ENCODE measurements around the gene IFNK. TPM values are rescaled to one million over a fixed set of nuclear protein-coding genes. Genes with fewer than 3 reads are reported as not detected.

IFNK gene
- total and polyA plus RNA-seq, 4 donors, result not detected

DNA sequence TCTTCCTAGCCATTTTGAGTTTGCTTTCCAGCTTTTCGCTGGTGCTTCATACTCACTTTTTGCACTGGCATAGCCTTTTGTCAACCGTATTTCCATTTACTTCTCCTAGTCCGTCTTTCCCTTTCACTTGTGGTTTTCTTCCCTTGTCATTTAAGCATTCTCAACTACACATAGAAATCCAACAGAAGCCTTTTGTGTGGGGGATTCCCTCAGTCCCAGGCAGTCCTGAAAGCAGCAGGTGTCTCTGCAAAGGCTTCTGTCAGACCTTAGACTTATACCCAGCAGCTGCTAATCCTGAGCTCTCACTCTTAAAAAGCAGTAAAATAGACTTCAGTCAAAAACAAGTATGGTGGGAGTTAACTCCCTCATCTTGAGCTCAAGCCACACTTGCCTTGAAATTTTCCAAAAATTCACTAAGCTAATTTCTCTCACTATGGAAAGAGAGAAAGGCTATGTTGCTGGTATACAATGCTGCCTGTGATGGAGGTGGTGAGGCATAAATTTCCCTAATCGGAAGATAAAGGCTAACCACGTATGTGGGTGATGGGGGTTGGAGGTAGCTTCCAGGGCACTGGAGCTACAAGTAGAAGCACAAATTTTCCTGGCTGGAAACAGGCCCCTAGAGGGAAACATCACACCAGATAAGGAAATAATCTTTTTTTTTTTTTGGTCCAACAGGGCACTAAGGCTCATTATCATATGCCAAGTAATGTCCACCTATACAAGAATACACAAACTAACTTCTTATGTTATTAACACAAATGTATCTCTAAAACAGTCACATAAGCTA is 34.8 kb upstream of the IFNK start:
- no peaks in the 10 kb centered on the region for H3K36me3 ChIP-seq (ENCODE audit: control insufficient read depth in 4 of 4, insufficient read depth in 3 of 4, low read depth in 1 of 4, low read length in 3 of 4)
- H3K4me1 ChIP-seq (ENCODE audit: control insufficient read depth in 4 of 4, insufficient read depth in 4 of 4, low read length in 3 of 4), result no peaks in the 10 kb centered on the region
- no peak overlapping the region for H3K4me3 ChIP-seq (ENCODE audit: low read depth in 1 of 3, low read length in 3 of 3)
- DNase-seq (ENCODE audit: low spot score), result no peak
- no peaks in the 10 kb centered on the region for H3K27me3 ChIP-seq (ENCODE audit: control insufficient read depth in 4 of 4, insufficient read depth in 4 of 4, low read length in 3 of 4)
- no peak overlapping the region for H3K9ac ChIP-seq (ENCODE audit: low read depth in 1 of 2, low read length in 2 of 2)
- no peak overlapping the region for H3K27ac ChIP-seq (ENCODE audit: low read depth in 1 of 2, low read length in 2 of 2)
- WGBS, result 87% methylated on average over 5 of the region's 5 CpGs
- H3K9me3 ChIP-seq (ENCODE audit: control insufficient read depth in 4 of 4, low read length in 3 of 4), result no peaks in the 10 kb centered on the region
- TF ChIP-seq TAF1 (conservative IDR thresholded peaks at IDR 0.05), result no peak
- TF ChIP-seq HNF4G (IDR thresholded peaks at IDR 0.05), result no peak
- TF ChIP-seq, protein P1, sequence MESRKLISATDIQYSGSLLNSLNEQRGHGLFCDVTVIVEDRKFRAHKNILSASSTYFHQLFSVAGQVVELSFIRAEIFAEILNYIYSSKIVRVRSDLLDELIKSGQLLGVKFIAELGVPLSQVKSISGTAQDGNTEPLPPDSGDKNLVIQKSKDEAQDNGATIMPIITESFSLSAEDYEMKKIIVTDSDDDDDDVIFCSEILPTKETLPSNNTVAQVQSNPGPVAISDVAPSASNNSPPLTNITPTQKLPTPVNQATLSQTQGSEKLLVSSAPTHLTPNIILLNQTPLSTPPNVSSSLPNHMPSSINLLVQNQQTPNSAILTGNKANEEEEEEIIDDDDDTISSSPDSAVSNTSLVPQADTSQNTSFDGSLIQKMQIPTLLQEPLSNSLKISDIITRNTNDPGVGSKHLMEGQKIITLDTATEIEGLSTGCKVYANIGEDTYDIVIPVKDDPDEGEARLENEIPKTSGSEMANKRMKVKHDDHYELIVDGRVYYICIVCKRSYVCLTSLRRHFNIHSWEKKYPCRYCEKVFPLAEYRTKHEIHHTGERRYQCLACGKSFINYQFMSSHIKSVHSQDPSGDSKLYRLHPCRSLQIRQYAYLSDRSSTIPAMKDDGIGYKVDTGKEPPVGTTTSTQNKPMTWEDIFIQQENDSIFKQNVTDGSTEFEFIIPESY (IDR thresholded peaks at IDR 0.05), result no peak
- no peak for TF ChIP-seq FOXA1 (IDR thresholded peaks at IDR 0.05)
- TF ChIP-seq, protein P2, sequence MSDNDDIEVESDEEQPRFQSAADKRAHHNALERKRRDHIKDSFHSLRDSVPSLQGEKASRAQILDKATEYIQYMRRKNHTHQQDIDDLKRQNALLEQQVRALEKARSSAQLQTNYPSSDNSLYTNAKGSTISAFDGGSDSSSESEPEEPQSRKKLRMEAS (IDR thresholded peaks at IDR 0.05), result no peak
- no peak for TF ChIP-seq HNF4A (conservative IDR thresholded peaks at IDR 0.05)
- TF ChIP-seq GABPA (IDR thresholded peaks at IDR 0.05 in 1 of 2, conservative IDR thresholded peaks at IDR 0.05 in 1 of 2), result no peak
- TF ChIP-seq RAD21 (IDR thresholded peaks at IDR 0.05), result no peak
- no peak for TF ChIP-seq JUND (IDR thresholded peaks at IDR 0.05)
- TF ChIP-seq, protein P3, sequence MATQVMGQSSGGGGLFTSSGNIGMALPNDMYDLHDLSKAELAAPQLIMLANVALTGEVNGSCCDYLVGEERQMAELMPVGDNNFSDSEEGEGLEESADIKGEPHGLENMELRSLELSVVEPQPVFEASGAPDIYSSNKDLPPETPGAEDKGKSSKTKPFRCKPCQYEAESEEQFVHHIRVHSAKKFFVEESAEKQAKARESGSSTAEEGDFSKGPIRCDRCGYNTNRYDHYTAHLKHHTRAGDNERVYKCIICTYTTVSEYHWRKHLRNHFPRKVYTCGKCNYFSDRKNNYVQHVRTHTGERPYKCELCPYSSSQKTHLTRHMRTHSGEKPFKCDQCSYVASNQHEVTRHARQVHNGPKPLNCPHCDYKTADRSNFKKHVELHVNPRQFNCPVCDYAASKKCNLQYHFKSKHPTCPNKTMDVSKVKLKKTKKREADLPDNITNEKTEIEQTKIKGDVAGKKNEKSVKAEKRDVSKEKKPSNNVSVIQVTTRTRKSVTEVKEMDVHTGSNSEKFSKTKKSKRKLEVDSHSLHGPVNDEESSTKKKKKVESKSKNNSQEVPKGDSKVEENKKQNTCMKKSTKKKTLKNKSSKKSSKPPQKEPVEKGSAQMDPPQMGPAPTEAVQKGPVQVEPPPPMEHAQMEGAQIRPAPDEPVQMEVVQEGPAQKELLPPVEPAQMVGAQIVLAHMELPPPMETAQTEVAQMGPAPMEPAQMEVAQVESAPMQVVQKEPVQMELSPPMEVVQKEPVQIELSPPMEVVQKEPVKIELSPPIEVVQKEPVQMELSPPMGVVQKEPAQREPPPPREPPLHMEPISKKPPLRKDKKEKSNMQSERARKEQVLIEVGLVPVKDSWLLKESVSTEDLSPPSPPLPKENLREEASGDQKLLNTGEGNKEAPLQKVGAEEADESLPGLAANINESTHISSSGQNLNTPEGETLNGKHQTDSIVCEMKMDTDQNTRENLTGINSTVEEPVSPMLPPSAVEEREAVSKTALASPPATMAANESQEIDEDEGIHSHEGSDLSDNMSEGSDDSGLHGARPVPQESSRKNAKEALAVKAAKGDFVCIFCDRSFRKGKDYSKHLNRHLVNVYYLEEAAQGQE (IDR thresholded peaks at IDR 0.05), result no peak
- no peak for TF ChIP-seq NR2F2 (IDR thresholded peaks at IDR 0.05)
- TF ChIP-seq RXRA (IDR thresholded peaks at IDR 0.05), result no peak
- TF ChIP-seq FOXA2 (IDR thresholded peaks at IDR 0.05), result no peak
- no peak for TF ChIP-seq SP1 (IDR thresholded peaks at IDR 0.05)
- TF ChIP-seq, protein P4, sequence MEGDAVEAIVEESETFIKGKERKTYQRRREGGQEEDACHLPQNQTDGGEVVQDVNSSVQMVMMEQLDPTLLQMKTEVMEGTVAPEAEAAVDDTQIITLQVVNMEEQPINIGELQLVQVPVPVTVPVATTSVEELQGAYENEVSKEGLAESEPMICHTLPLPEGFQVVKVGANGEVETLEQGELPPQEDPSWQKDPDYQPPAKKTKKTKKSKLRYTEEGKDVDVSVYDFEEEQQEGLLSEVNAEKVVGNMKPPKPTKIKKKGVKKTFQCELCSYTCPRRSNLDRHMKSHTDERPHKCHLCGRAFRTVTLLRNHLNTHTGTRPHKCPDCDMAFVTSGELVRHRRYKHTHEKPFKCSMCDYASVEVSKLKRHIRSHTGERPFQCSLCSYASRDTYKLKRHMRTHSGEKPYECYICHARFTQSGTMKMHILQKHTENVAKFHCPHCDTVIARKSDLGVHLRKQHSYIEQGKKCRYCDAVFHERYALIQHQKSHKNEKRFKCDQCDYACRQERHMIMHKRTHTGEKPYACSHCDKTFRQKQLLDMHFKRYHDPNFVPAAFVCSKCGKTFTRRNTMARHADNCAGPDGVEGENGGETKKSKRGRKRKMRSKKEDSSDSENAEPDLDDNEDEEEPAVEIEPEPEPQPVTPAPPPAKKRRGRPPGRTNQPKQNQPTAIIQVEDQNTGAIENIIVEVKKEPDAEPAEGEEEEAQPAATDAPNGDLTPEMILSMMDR (IDR thresholded peaks at IDR 0.05; ENCODE audit: low read depth, low read length, missing input control), result no peak
- TF ChIP-seq EGR1 (IDR thresholded peaks at IDR 0.05; ENCODE audit: low read depth in 2 of 2), result no peak
